GM18951 (cell line): Measurements from ENCODE around the gene DHRS7C.

Experiments used
- POLR2A ChIP-seq: IDR thresholded peaks from 4 replicates; pipeline ENCODE4 v1.6.1; 2011; ENCODE audit warnings: mild to moderate bottlenecking; ENCODE audit not compliant: insufficient read length, insufficient read depth; ENCODE audit errors: extremely low read depth
- in situ Hi-C: fragments of 300-500 bp; cut with MboI; formaldehyde crosslinking; loops from one replicate; pipeline ENCODE4 v1.12.0; 2022; ENCODE audit warnings: low sequenced_read_pairs, mixed read lengths, inconsistent platforms; ENCODE audit not compliant: unreplicated experiment

Gene DHRS7C

DNA sequence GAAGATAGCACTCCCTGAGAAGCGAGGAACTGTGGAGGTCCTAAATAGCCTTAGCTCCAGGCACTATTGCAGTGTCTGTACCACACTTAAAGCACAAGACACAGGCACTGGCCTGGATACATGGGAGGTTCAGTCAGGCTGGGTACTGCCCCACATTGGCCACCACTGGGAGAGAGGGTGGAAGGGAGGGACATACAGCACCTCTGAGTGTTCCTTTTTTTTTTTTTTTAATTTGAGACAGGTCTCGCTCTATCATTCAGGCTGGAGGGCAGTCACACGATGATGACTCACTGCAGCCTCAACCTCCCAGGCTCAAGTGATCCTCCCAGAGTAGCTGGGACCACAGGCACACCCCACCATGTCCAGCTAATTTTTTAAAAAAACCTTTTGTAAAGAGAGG lies 29.1 kb upstream of the DHRS7C start:
- no peak for TF ChIP-seq POLR2A
- in situ Hi-C loops: no loop called here

DNA sequence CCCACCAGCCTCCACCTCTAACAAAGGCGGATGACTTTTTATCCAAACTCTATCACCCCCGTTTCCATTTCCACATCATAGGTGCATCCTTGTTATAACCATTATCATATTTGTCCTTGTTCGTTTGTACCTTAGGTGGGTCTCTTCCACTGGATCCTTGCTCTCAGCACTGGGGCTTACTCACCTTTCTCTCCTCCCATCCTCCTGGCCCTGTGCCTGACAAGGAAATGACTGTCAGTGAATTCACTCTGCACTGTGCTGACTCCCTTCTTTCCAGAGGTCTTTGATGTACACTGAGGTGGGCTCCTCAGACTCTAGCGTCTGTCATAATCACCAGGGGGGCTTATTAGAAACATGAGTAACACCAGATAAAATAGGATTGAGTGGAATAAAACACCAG lies 27.4 kb upstream of the DHRS7C start:
- in situ Hi-C loops: no loop called here
- no peak for TF ChIP-seq POLR2A

DNA sequence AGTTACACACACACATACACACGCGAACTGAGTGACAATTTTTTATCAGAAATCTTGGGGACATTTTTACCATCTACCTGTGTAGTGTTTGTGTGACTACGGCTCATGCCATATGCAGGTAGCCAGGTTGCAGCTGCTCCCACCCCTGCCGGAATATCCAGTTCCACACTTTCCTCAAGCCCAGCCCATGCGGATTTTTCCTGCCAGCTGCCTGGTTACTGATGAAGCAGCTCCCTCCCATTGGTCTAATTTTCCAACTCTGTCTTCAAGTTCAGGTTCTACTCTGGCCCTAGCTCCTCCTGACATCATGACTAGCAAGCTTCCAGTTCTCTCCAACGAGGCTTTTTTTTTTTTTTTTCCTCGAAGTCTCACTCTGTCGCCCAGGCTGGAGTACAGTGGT lies 25.7 kb upstream of the DHRS7C start:
- TF ChIP-seq POLR2A: no peak
- in situ Hi-C loops: no loop called here

DNA sequence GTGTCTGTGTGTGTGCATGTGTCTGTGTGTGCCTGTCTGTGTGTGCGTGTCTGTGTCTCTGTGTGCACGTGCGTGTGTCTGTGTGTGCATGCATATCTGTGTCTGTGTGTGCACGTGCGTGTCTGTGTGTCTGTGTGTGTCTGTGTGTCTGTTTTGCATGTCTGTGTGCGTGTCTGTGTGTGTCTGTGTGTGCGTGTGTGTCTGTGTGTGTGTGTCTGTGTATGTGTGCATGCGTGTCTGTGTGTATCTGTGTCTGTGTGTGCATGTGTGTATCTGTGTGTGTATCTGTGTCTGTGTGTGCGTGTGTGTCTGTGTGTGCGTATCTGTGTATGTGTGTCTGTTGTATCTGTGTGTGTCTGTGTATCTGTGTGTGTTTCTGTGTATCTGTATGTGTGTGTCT lies 25.1 kb upstream of the DHRS7C start:
- TF ChIP-seq POLR2A: no peak
- in situ Hi-C loops: no loop called here

DNA sequence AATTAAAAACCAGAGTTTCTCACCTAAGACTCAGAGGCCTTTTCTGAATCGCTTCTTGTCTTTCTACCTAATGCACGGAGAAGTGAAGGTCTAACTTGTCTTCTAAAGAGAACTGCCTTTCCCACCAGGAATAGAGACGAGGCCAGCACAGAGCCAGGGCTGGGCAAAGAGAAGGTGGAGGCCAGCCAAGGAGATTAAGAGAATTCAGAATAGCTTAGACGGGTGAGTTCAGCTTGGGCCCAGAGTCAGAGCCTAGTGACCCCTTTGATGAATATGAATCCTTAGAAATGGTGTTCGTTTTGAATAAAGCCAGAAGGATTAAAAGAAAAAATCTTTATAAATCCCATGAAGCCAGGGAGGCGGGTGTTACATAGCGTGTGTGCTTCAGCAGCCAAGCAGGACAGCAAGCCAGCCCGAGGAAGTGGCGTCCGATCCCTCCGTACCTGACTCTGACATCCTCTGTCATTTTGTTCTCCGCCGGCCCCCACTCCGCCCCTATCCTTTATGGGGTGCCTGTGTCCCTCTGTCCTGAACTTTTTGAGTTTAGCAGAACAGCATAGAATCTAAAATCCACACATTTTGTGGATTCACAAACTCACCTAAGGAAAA lies 23.0 kb upstream of the DHRS7C start:
- in situ Hi-C loops: no loop called here
- TF ChIP-seq POLR2A: no peak

DNA sequence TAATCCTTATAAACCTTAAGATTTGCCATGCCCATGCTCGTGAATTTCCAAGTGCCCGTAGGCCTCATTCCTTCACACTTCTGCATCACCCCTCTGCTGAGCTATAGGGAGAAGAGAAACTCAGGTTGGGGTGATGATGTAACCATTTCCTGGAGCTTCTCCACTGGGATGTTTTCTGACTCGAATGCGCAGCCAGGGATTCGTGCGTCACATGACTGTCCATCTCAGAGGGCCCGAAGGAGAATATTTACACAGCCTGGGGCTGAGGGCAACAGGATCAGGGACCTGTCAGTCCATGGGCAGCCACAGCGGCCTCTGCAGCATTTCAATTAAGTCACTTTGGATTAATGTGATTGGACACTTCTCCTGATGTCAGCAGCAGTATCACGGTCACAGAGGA lies 21.8 kb upstream of the DHRS7C start:
- TF ChIP-seq POLR2A: no peak
- in situ Hi-C loops: no loop called here

DNA sequence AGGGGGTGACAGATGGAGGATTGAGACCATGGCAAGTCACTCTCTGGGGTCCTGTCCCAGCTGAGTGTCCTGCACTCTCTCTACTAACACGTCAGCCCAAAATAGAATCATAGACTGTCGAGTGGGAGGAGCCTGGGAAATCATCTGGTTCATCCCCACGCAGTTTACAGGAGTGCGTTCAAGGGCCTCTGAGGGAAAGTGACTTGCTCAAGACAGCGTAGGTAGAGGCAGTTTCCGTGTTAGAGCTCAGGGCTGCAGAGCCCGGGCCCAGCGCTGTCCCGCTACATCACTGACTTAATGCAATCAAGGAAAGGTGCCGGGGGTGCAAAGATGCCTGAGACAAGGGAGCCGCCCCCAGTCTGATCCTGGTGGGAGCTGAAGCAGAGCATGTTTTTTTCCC lies 20.1 kb upstream of the DHRS7C start:
- in situ Hi-C loops: no loop called here
- no peak for TF ChIP-seq POLR2A

DNA sequence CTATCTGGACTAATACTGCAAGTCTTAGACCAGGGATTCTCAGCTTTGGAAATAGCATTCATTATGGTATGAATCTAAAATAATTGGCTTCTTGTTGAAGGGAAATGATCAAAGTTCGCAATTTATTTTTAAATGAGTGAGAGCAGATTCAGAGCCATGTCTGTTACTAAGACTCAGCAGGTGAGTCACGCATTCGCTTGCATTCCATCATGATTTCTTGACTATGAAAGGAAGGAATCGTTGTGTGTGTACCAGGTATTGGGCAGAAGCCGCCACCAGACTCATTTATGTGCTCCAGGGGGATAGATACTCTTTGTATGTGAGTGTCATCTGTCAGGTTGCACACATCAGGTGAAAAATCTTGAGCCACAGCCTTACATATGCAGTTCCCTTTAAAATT lies 19.7 kb upstream of the DHRS7C start:
- in situ Hi-C loops: no loop called here
- TF ChIP-seq POLR2A: no peak

DNA sequence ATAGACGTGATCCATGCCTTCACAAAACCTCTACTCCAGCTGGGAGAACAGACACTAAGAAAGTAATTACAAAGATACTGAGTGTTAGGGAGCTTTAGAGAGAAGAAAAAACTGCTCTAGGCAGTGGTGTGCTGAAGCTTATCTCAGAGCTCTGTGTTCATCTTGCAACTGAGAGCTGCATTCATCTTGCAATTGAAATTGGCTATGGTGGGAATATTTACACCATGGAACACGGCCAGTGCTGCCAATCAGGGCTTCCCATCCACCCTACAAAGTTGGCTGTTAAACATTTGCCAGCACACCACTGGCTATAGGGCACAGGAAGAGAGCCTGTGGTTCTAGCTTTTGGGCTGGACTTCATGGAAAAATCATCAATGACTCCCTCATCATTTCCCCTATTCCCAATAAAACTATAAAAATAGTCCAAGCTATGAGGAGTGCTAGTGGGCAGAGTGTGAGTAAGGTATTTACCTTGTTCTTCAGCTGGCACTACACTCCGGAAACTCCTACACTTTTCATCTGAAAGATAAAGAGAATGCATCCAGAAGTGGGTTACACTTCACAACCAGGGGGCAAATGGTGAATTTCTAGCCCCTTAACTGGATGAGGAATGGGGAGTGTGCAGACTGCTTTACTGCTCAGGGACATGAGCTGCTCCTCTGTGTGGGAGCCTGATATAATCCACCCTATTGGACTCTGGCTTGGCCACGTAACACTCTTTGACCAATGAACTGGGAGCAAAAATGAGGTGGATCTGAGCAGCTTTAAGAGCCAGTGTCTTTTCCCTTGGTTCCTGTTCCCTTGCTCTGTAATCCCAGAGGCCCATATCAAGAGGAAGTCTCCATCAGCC lies 18.9 kb upstream of the DHRS7C start:
- in situ Hi-C loops: no loop called here
- no peak for TF ChIP-seq POLR2A

DNA sequence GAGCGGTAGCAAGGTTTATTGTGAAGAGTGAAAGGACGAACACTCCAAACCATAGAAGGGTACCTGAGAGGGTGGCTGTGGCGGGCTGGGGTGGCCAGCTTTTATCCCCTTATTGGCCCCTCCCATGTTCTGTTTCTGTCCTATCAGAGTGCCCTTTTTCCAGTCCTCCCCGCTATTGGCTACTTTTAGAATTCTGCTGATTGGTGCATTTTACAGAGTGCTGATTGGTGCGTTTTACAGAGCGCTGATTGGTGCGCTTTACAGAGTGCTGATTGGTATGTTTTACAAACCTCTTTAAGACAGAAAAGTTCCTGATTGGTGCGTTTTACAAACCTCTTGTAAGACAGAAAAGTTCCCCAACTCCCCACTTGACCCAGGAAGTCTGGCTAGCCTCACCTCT lies 18.0 kb upstream of the DHRS7C start:
- in situ Hi-C loops: no loop called here
- no peak for TF ChIP-seq POLR2A

DNA sequence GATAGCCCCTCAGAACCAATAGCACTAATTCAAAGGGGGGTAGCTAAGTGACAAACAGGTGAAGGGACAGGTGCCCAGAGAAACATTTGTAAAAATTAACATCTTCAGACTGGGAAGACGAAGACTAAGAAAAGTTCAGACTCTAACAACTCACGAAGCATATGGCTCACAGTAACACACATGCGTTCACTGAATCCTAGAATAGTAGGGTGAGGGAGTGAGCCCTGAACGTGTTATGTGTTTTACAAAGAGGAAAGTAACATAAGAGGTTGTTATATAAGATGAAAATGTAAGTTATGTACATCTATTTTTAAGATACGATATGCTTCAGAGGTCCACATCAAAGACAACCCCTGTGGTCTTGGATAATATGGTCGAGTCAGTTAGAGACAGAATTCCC lies 15.3 kb upstream of the DHRS7C start:
- in situ Hi-C loops: no loop called here
- no peak for TF ChIP-seq POLR2A

DNA sequence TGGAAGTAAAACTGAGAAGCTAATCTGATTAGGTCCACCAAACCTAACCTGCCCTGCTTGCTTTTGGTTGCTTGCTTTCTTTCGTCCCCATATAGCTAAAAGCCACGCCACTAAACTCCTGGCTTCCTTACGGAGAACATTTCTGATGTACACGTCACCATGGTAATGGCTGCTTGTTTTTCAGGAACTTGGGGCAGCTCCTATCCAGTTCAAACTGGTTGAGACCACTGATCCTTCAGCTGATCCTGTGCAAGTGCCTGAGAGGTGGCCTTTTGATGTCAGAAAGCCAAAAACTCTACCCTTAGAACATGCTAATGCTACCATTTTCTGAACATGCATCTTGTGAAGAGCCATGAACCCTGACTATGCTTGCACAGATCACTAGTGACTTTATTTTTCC lies 14.4 kb upstream of the DHRS7C start:
- TF ChIP-seq POLR2A: no peak
- in situ Hi-C loops: no loop called here

DNA sequence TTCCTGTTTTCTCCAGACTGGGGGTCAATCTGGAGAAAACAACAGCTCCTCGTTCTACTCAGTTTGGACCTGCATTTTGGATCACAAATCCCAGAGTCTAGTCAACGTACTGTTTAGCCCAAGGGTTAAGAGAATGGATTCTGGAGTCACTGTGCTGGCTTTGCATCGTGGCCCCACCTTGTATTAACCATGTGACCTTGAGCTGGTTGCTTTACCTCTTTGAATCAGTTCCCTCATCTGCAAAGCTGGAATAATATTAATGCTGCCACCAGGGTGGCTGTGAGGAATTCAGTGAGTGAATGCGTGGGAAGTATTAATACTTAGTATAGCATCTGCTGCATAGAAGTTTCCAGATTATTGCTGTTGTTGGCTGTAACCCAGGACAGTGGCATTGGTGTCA lies 11.3 kb upstream of the DHRS7C start:
- in situ Hi-C loops: no loop called here
- TF ChIP-seq POLR2A: no peak

DNA sequence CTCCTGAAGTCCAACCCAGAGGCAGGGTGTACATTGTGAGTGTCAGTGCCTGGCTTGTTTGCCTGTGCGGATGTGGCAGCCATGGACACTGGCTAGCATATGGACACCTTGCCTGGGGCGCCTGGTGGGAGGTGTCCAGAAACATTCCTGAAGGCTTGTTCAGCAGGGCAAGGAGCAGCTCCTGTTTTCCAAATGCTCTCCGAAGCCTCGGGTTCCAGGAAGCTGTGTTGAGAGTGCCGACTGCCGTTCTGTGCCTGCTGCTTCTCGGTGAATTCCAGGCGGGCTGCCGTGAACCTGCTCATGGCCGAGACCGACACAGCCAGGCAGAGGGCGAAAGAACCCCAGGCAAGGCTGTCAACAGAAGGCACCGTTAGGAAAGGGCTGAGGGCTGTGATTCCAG lies 10.9 kb upstream of the DHRS7C start:
- in situ Hi-C loops: no loop called here
- no peak for TF ChIP-seq POLR2A

DNA sequence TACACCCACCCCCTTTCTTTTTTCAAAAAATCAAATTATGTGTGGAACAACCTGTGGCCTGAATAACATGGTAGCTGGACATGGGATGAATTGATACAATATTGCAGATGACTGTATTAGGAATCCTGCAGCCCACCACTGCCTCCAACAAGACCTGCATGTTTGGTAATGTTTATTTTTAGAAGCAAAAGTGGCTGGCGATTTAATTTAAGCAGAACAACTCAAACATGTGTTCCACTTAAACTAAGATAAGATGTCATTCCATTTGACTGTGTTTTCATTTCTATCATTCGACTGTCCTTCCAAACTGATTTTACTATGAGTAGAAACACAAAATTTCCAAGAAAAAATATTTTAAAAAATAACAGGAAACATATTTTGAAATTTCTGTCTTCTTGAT lies 10.1 kb upstream of the DHRS7C start:
- no peak for TF ChIP-seq POLR2A
- in situ Hi-C loops: no loop called here

DNA sequence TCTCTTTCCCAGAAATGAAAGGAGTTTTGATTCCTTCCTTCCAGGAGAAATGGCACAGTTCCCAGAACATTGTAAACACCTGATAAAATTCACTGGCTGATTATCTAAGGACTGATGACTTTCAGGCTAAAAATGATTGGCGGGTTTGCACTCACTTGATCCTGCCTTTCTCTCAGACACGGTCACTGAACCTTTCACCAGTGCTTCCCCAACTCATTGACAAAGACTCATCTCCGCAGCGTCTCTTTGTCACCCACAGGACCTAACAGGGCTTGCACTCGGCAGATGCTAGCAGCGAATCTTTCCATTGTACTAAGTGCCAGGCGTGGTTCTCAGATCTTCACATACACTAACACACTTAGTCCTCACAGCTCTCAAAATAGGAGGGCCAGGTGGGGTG lies 7.3 kb upstream of the DHRS7C start:
- in situ Hi-C loops: no loop called here

More for the DNA sequence above, 7.3 kb upstream of the DHRS7C start:
- TF ChIP-seq POLR2A: no peak
